GM19397 (cell line): ENCODE measurements around the gene WDPCP.
"Not testable (repeated sequence)": the region's sequence is repeated elsewhere in the genome, so short reads cannot be mapped to it uniquely, and the experiment has no call there.

Experiments
- ATAC-seq: cut with Tn5 transposase; IDR thresholded peaks from one replicate; pipeline ENCODE4 v1.9.1; 2021; ENCODE audit warnings: mild to moderate bottlenecking, moderate library complexity; ENCODE audit not compliant: unreplicated experiment

WDPCP gene

GRCh38 chr2:63374341-63374740 lies 213.9 kb downstream of the WDPCP start:
- ATAC-seq, result no peak

DNA sequence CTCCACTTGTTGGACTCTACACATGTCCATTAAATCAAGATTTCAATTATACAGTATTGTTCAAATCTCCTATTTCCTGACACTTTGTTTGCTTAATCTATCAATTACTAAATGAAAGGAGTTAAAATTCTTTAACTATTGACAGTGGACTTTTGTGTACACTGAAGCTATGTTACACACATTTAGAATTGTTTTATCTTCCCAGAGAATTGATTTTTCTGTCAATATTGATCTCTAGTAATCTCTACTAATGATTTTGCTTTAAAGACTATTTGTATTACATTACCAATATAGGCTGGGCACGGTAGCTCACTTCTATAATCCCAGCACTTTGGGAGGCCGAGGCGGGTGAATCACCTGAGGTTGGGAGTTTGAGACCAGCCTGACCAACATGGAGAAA lies 215.7 kb downstream of the WDPCP start:
- no peak for ATAC-seq

DNA sequence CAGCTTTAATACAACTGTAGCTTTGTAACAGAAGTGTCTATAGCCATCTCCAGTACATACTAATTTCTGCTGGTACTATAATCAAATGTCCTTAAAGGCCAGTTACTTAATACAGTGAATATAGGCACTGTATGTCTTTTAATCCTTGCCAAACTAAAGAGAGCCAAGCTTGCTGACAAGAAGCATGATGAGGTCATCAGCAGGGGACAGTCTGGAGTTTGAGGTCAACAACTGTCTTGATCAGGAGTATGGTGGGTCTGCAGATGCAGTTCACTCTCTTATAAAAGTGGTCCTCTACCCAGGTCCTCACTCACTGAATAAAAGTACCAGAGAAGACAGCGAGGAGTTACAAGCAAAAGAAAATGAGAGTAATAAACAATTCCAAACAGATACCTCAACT lies 219.1 kb downstream of the WDPCP start:
- ATAC-seq, result no peak

GRCh38 chr2:63364866-63365265 lies 223.4 kb downstream of the WDPCP start:
- no peak for ATAC-seq

- not testable (repeated sequence) for ATAC-seq
These were observed 230.6 kb downstream of the WDPCP start for GRCh38 chr2:63357722-63358121.

DNA sequence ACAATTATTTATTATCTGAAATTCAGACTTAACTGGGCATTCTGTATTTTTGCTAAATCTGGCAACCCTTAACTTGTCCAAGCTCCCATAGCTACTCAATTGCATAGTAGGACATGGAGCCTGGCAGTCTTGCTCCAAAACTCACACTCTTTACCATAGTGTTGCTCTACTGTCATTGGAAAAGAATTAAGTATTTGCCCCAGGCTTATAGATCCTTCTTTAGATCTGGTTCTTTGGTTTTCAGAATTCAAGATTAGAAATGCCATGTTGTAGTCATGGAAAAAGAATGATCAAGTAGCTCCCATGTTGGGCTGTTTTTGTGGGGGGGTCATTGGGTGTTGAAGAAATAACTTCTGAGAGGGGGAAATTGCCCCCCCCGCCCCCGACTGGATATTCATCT lies 240.9 kb downstream of the WDPCP start:
- ATAC-seq, result no peak

GRCh38 chr2:63346411-63346810 lies 241.9 kb downstream of the WDPCP start:
- no peak for ATAC-seq

- no peak for ATAC-seq
These were observed 243.0 kb downstream of the WDPCP start for GRCh38 chr2:63345285-63345633.

DNA sequence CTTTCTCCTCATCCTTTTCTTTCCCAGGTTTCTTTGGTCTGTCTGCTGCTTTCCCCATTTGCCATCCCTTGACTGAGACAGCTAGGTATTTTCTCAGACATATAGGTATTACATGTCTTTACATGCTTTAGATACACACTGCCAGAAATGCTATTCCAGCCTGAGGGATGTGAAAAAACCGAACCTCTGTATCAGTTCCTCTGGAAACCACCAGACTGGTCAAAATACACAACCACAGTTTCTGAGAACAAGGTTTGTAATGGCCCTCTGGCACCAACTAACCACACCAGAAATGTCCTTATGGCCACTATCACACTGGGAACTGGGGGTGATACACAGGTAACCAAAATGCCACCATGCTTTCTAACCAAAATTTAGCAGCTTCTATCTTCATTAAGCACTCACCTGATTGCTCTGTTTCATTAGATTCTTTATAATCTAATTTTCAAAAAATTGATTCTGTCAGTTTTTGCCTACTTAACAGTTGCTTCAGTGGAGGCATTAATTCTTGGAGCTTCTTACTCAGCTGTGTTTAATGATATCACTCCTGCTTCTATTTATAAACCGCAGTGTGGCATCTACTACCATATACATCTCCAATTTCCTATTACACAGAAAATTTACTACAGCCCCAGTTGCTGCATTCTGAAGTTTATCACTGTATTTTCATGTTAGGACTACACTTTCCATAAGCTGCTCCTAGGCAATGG lies 243.5 kb downstream of the WDPCP start:
- no peak for ATAC-seq

- ATAC-seq, result no peak
These were observed 244.7 kb downstream of the WDPCP start for GRCh38 chr2:63343397-63344109.

DNA sequence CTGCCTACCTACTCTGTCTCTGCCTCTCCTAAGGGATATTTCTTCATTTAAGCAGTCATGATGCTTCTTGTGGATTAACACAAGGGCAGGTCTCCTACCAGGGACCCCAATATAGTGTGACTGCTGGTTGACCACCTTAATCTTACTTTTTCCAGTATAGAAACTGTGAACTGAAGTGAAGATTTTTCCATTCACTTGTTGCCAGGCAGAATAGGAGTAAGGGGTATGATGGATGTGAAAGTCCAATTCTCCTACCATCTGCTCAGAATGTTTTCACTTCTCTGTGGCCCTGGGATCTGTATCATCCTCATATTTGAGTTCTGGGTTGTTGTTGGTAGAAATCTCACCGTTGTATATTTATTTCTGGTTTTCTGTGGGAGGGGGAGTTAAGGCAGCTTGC lies 247.8 kb downstream of the WDPCP start:
- ATAC-seq, result no peak

DNA sequence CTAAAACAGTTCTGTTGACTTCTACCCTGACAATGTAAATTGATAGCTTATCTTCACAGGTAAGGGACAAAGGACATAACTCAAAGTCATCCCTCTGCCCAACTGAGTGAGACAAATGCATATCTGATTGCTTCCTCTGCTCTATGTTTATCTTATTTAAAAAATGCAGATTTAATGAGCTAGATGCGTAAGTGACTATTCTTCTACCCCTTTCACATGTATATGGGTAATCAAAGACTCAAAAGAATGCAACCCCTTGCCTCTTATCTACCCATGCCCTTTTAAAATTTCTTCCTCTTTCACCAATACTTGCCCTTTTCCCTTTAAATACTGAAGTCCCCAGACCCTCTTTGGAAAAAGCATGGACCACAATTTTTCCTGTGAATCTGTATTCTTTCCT lies 253.4 kb downstream of the WDPCP start:
- ATAC-seq, result no peak

GRCh38 chr2:63326473-63326872 lies 261.8 kb downstream of the WDPCP start:
- ATAC-seq, result no peak

- not testable (repeated sequence) for ATAC-seq
These were observed 264.6 kb downstream of the WDPCP start for GRCh38 chr2:63323662-63324061.

GRCh38 chr2:63321973-63322372 lies 266.3 kb downstream of the WDPCP start:
- not testable (repeated sequence) for ATAC-seq

- ATAC-seq, result no peak
These were observed 267.6 kb downstream of the WDPCP start for GRCh38 chr2:63320669-63321068.

DNA sequence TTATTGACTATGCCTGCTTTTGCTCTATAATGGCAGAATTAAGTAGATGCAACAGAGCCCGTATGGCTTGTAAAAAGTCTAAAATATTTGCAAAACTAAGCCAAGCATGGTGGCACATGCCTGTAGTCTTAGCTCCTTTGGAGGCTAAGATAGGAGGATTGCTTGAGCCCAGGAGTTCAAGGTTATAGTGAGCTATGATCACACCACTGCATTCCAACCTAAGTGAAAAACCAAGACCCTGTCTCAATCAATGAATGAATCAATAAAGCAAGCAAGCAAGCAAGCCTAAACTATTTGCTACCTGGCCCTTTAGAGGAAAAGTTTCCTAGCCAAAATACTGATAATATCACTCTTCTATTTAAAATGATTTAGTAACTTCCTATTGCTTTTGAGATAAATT lies 277.7 kb downstream of the WDPCP start:
- ATAC-seq, result no peak

DNA sequence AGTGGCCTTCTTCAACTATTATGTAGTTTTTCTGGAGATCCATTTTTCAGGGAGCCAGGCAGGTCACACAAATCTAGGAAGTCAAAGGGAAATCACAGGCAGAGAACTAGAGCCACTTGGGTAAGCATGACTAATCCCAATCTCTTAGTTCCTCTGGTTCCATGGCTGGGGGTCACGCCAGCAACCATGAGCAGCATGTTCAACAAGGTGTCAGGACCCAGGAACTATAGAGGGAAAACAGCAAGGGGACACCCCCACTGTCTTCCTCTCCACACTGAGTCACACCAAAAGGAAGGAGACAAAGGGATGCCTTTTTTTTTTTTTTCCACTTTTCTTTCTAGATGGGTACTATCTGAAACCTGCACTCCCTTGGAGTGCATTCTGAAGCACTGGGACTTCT lies 286.8 kb downstream of the WDPCP start:
- ATAC-seq, result no peak

- no peak for ATAC-seq
These were observed 287.4 kb downstream of the WDPCP start for GRCh38 chr2:63300835-63301234.

DNA sequence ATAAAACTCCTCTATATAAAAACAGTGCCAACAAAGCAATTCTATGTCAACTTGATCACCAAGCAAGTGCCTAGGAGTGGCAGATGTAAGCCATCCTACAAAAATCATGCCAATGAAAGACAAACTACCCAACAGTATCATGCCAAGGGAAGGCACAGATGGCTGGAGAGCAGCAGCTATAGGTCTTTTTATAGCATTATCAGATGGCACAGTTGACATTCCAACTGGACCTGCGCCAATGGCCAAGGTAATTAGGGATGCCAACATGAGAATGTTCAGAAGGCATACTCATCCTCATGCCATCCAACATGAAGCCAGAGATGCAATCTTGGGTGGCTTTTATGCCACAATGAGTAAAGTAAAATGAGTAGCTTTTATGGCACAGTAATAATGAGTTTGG lies 300.3 kb downstream of the WDPCP start:
- no peak for ATAC-seq

DNA sequence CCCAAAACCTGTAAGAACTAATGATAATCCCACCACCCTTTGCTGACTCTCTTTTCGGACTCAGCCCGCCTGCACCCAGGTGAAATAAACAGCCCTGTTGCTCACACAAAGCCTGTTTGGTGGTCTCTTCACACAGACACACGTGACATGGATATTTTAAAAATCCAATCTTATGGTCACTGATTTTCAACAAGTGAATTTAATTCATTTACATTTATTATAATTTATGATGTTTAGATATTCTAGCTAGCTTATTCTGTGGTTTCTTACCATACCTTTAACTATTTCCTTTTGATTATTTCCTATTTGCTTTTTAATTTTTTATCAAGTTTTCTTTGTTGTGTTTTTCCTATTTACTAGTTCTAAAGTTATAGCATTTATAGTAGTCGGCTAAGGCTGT lies 301.8 kb downstream of the WDPCP start:
- ATAC-seq, result not testable (repeated sequence)

DNA sequence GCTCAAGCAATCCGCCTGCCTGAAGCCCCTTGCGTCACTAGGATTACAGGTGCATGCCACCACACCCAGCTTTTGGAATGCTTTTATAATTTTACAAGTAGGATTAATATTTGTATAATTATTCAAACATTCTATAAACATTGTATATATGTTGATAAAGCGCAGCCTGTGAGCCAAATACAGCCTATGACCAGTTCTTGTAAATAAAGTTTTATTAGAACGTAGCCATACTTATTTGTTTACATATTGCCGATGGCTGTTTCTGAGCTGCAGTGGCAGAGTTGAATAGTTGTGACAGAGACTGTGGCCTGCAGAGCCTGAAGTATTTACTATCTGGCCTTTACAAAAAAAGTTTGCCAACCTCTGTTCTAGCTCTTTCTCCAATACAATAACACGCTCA lies 305.0 kb downstream of the WDPCP start:
- no peak for ATAC-seq

DNA sequence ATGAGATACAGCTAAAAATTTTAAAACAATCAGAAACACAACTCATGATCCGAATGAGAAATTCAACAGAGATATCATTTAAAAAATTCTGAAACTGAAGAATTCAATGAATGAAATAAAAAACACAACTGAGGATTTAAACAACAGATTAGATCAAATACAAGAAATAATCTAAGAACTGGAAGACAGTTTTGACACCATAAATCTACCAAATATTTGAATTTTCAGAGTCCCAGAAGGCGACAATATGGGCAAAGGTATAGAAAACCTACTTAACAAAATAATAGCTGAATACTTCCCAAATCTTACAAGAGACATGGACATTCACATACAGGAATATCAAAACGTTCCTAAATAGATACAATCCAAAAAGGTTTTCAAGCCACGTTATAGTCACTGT lies 315.7 kb downstream of the WDPCP start:
- no peak for ATAC-seq
